ENCODE measurements around the gene LTK. TPM values are rescaled to one million over a fixed set of nuclear protein-coding genes. Genes with fewer than 3 reads are reported as not detected.
A peak's percentile ranks its signal among the peaks of the same experiment; 100 is the strongest.

Gene LTK
- total and polyA plus RNA-seq, 10 donors, result 0.93 to 7.0 (median 4.5) TPM

DNA sequence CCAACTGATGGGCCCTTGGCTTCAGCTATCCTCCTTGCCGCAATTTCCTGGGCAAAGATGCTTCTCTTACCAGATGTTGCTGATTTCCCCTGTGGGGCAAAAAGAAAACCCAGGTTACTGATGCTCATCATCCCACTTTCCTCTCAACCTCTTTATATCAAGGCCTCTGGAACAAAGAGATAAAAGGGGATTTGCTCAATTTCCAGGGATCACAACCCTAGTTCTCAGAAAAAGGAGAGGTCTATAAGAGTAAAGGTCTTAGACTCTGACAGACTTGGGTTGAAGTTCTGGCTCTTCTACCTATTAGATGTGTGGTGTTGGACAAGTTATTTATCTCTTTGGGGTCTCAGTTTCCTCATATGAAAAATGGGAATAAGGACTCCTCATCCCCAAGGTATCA lies 21.9 kb upstream of the LTK start:
- TF ChIP-seq, protein P1, sequence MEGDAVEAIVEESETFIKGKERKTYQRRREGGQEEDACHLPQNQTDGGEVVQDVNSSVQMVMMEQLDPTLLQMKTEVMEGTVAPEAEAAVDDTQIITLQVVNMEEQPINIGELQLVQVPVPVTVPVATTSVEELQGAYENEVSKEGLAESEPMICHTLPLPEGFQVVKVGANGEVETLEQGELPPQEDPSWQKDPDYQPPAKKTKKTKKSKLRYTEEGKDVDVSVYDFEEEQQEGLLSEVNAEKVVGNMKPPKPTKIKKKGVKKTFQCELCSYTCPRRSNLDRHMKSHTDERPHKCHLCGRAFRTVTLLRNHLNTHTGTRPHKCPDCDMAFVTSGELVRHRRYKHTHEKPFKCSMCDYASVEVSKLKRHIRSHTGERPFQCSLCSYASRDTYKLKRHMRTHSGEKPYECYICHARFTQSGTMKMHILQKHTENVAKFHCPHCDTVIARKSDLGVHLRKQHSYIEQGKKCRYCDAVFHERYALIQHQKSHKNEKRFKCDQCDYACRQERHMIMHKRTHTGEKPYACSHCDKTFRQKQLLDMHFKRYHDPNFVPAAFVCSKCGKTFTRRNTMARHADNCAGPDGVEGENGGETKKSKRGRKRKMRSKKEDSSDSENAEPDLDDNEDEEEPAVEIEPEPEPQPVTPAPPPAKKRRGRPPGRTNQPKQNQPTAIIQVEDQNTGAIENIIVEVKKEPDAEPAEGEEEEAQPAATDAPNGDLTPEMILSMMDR (IDR thresholded peaks at IDR 0.05 in 8 of 11, conservative IDR thresholded peaks at IDR 0.05 in 3 of 11), result no peak
- TF ChIP-seq POLR2AphosphoS5 (IDR thresholded peaks at IDR 0.05) (no peak), POLR2A (IDR thresholded peaks at IDR 0.05) (no peak)
- 80 to 100% (median 87%) methylated on average over 1 of the region's 1 CpG for WGBS, 5 donors
- Histone ChIP-seq H3K27me3 (replicated peaks in 1 of 7) (no peaks in the 10 kb centered on the region), H3K9me3 (no peaks in the 10 kb centered on the region), H3K4me1 (peaks cover 0 to 8% (median 6%) of the 10 kb centered on the region in 6 donors), H3K36me3 (peaks cover 0 to 64% (median 39%) of the 10 kb centered on the region in 6 donors), H3K4me3 (no peak overlapping the region), H3K27ac (no peak overlapping the region)
- no peak for DNase-seq
- intact Hi-C loops (cut with DNase I; ENCODE audit: low total_unique reads), result no loop called here

DNA sequence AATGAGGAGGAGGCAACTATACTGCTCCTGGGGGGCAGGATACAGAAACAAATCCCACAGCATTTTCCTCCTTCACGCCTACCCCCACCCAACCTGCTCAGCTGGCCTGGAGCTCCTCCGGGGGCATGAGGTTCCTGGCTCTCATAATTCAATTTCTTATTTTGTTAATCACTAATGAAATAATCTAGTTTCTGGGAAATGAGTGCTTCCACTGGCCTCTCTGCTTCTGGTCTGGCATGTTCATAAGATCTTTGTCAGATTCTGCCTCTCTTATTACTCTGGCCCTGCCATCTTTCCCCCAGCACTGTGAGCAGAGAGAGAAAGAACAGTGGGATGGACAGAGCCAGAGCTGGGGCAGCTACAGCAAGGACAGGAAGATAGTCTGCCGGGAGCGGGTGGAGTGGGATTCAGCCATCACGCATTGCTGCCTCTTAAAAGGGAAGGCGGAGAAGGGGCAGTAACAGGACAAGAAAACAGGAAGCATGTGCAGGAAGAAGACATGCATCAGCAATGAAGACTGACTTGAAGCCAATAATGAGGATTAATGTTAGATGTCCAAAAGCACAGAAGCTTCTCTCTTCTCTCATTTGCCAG lies 16.8 kb upstream of the LTK start:
- no peak for DNase-seq

DNA sequence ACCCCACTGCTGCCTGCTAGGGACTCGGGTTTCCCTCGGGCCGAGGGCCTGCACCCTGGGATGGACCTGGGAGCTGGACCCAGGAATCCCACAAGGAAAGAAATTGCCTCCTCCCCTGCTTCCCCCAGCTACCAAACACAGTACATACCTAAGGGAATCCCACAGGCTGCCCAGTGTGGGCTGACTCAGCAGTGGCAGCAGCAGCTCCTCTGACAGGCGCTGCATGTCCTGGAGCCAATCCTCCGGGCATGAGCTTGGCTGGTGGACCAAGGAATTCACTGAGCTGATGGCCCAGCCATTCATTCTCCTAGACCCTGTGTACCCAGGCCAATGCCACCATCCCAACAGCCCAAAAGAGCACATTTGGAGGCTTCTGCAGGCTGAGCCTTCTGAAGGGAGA lies 9.5 kb upstream of the LTK start:
- 93 to 100% (median 96%) methylated on average over 1 to 5 of the region's 5 CpGs for WGBS, 5 donors
- H3K4me1 ChIP-seq, result peaks cover 0 to 16% (median 2%) of the 10 kb centered on the region in 6 donors
- H3K9me3 ChIP-seq, result no peaks in the 10 kb centered on the region
- intact Hi-C loops (cut with DNase I; ENCODE audit: low total_unique reads), result no loop called here
- DNase-seq, result no peak
- H3K36me3 ChIP-seq, result peaks cover 0 to 79% (median 32%) of the 10 kb centered on the region in 6 donors
- H3K27me3 ChIP-seq (replicated peaks in 1 of 7), result no peaks in the 10 kb centered on the region
- H3K4me3 ChIP-seq, result no peak overlapping the region
- H3K27ac ChIP-seq, result no peak overlapping the region
- TF ChIP-seq POLR2AphosphoS5 (IDR thresholded peaks at IDR 0.05), result no peak

More for the DNA sequence above, 16.8 kb upstream of the LTK start:
- no peaks in the 10 kb centered on the region for H3K9me3 ChIP-seq
- 51 to 66% (median 54%) methylated on average over 6 of the region's 6 CpGs for WGBS, 5 donors
- H3K4me3 ChIP-seq, result no peak overlapping the region
- H3K27ac ChIP-seq, result peak overlapping the region in 2 of 8 donors; percentile 15 to 45
- H3K4me1 ChIP-seq, result peaks cover 0 to 12% (median 7%) of the 10 kb centered on the region in 6 donors
- TF ChIP-seq, protein P1 (IDR thresholded peaks at IDR 0.05 in 8 of 11, conservative IDR thresholded peaks at IDR 0.05 in 3 of 11), result no peak
- TF ChIP-seq POLR2A (IDR thresholded peaks at IDR 0.05) (no peak), POLR2AphosphoS5 (IDR thresholded peaks at IDR 0.05) (no peak)
- H3K27me3 ChIP-seq (replicated peaks in 1 of 7), result no peaks in the 10 kb centered on the region
- peaks cover 0 to 99% (median 71%) of the 10 kb centered on the region in 6 donors for H3K36me3 ChIP-seq
- intact Hi-C loops (cut with DNase I; ENCODE audit: low total_unique reads), result no loop called here

DNA sequence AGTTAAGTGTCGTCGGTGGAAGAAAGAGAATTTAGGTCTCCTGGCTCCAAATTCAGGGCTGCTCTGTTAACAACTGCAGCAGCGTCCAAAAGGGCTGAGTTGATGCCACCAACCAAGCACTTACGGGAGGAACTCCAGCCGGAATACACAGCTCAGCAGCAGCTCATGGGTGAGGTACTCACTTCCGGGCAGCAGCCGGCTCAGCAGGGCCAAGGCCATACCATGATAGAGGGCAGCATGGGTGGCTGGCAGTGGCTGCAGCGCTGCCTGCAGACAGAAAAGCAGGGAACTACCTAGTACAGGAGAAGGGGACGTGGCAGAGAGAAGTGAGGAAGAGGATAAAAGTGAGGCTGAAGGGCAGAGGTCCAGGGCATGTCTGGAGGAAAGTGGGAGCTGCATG lies 8.0 kb upstream of the LTK start:
- Histone ChIP-seq H3K4me1 (peaks cover 0 to 16% (median 2%) of the 10 kb centered on the region in 6 donors), H3K9me3 (no peaks in the 10 kb centered on the region), H3K4me3 (no peak overlapping the region), H3K36me3 (peaks cover 0 to 78% (median 21%) of the 10 kb centered on the region in 6 donors), H3K27me3 (replicated peaks in 1 of 7) (no peaks in the 10 kb centered on the region), H3K27ac (peak overlapping the region in 1 of 8 donors; percentile 33)
- intact Hi-C loops (cut with DNase I; ENCODE audit: low total_unique reads), result no loop called here
- TF ChIP-seq, protein P1 (IDR thresholded peaks at IDR 0.05 in 8 of 11, conservative IDR thresholded peaks at IDR 0.05 in 3 of 11), result no peak
- TF ChIP-seq POLR2A (IDR thresholded peaks at IDR 0.05) (no peak), POLR2AphosphoS5 (IDR thresholded peaks at IDR 0.05) (peak; percentile 64 to 80 (median 73))
- peak; percentile 81 for DNase-seq
- WGBS, 5 donors, result 73 to 83% (median 80%) methylated on average over 7 to 9 of the region's 9 CpGs

All from spleen (tissue), 11 donors.